Measurements from ENCODE around the gene SNAI3. TPM values are rescaled to one million over a fixed set of nuclear protein-coding genes. Genes with fewer than 3 reads are reported as not detected.
A peak's percentile ranks its signal among the peaks of the same experiment; 100 is the strongest.

Gene SNAI3
- total RNA-seq, 2 donors from 2014 or later, result 0.27 TPM; not detected in 1

- ATAC-seq (ENCODE audit: insufficient number of reproducible peaks, low FRiP score, low read depth) (no peak), DNase-seq (ENCODE audit: low spot score) (no peak)
- Histone ChIP-seq H3K36me3 (peaks cover 36% of the 10 kb centered on the region), H3K4me1 (ENCODE audit: control insufficient read depth in 1 of 2, low read depth in 2 of 2) (peaks cover 0 to 10% of the 10 kb centered on the region in 2 donors), H3K4me3 (peak overlapping the region; percentile 68), H3K27ac (no peak overlapping the region), H3K27me3 (replicated peaks; ENCODE audit: insufficient read depth) (peaks cover 5% of the 10 kb centered on the region), H3K9me3 (no peaks in the 10 kb centered on the region)
- no peak for TF ChIP-seq CTCF (IDR thresholded peaks at IDR 0.05)
Observed at GRCh38 chr16:88633684-88634140, 52.6 kb downstream of the SNAI3 start.

GRCh38 chr16:88632587-88632930, 53.7 kb downstream of the SNAI3 start:
- no peak for TF ChIP-seq CTCF (IDR thresholded peaks at IDR 0.05)
- Histone ChIP-seq H3K4me3 (no peak overlapping the region), H3K4me1 (ENCODE audit: control insufficient read depth in 1 of 2, low read depth in 2 of 2) (peaks cover 0 to 10% of the 10 kb centered on the region in 2 donors), H3K36me3 (peaks cover 47% of the 10 kb centered on the region), H3K9me3 (no peaks in the 10 kb centered on the region), H3K27me3 (replicated peaks; ENCODE audit: insufficient read depth) (no peaks in the 10 kb centered on the region), H3K27ac (no peak overlapping the region)
- DNase-seq (ENCODE audit: low spot score), result no peak
- ATAC-seq (ENCODE audit: insufficient number of reproducible peaks, low FRiP score, low read depth), result no peak

GRCh38 chr16:88631920-88632586, 54.3 kb downstream of the SNAI3 start:
- DNase-seq (ENCODE audit: low spot score) (no peak), ATAC-seq (ENCODE audit: insufficient number of reproducible peaks, low FRiP score, low read depth) (no peak)
- peaks cover 0 to 10% of the 10 kb centered on the region in 2 donors for H3K4me1 ChIP-seq (ENCODE audit: control insufficient read depth in 1 of 2, low read depth in 2 of 2)
- H3K9me3 ChIP-seq, result no peaks in the 10 kb centered on the region
- TF ChIP-seq CTCF (IDR thresholded peaks at IDR 0.05), result no peak
- H3K4me3 ChIP-seq, result no peak overlapping the region
- peaks cover 51% of the 10 kb centered on the region for H3K36me3 ChIP-seq
- H3K27me3 ChIP-seq (replicated peaks; ENCODE audit: insufficient read depth), result no peaks in the 10 kb centered on the region
- H3K27ac ChIP-seq, result no peak overlapping the region

GRCh38 chr16:88631384-88631783, 54.9 kb downstream of the SNAI3 start:
- no peak for DNase-seq (ENCODE audit: low spot score)
- H3K27me3 ChIP-seq (replicated peaks; ENCODE audit: insufficient read depth), result no peaks in the 10 kb centered on the region
- H3K36me3 ChIP-seq, result peaks cover 58% of the 10 kb centered on the region
- no peak overlapping the region for H3K27ac ChIP-seq
- H3K4me1 ChIP-seq (ENCODE audit: control insufficient read depth in 1 of 2, low read depth in 2 of 2), result peaks cover 0 to 10% of the 10 kb centered on the region in 2 donors
- no peak overlapping the region for H3K4me3 ChIP-seq
- ATAC-seq (ENCODE audit: insufficient number of reproducible peaks, low FRiP score, low read depth), result no peak
- TF ChIP-seq CTCF (IDR thresholded peaks at IDR 0.05), result no peak
- no peaks in the 10 kb centered on the region for H3K9me3 ChIP-seq

- H3K27ac ChIP-seq, result no peak overlapping the region
- peaks cover 60% of the 10 kb centered on the region for H3K36me3 ChIP-seq
- DNase-seq (ENCODE audit: low spot score) (no peak), ATAC-seq (ENCODE audit: insufficient number of reproducible peaks, low FRiP score, low read depth) (no peak)
- no peaks in the 10 kb centered on the region for H3K9me3 ChIP-seq
- no peak for TF ChIP-seq CTCF (IDR thresholded peaks at IDR 0.05)
- no peak overlapping the region for H3K4me3 ChIP-seq
- peaks cover 0 to 10% of the 10 kb centered on the region in 2 donors for H3K4me1 ChIP-seq (ENCODE audit: control insufficient read depth in 1 of 2, low read depth in 2 of 2)
- H3K27me3 ChIP-seq (replicated peaks; ENCODE audit: insufficient read depth), result no peaks in the 10 kb centered on the region
Observed at GRCh38 chr16:88630941-88631340, 55.4 kb downstream of the SNAI3 start.
